A549 (cell line): ENCODE results near the gene PRPF40A. TPM values are rescaled to one million over a fixed set of nuclear protein-coding genes. Genes with fewer than 3 reads are reported as not detected.
A peak's percentile ranks its signal among the peaks of the same experiment; 100 is the strongest.

Experiments used
- ATAC-seq, 2 experiments: fragments of 200-7000 bp in 1 of 2; fragments of >200 bp in 1 of 2; cut with Nextera tagmentation in 1 of 2; cut with Tn5 transposase in 1 of 2; 3 replicates each; pipeline versions ENCODE4 v1.8.0 to v1.9.1; 2018 to 2020; ENCODE audit warnings: mild to moderate bottlenecking in 1 of 2, moderate library complexity in 1 of 2
- CTCF ChIA-PET: fragments of 300-600 bp; sonication (Branson Sonifier 250); formaldehyde crosslinking; extraction: SDS; loops from one replicate; lab custom pipeline; 2021; ENCODE audit warnings: antibody characterized with exemption, inconsistent platforms; lab: Yijun Ruan, JAX
- POLR2A ChIA-PET: fragments of 350-600 bp; formaldehyde crosslinking; extraction: SDS; loops from one replicate; lab custom pipeline; 2021; ENCODE audit warnings: antibody characterized with exemption, inconsistent platforms; lab: Yijun Ruan, JAX
- DNase-seq, 2 experiments: peaks; one replicate each; pipeline versions ENCODE4 v3.0.0 to v3.0.0-alpha.2; 2011 to 2016; ENCODE audit warnings: low read depth in 1 of 2, low spot score in 1 of 2
- FAIRE-seq: peaks from 2 replicates; lab custom pipeline; 2011; peaks lifted over from hg19 to GRCh38; lab: Jason Lieb, UNC
- H3K27ac ChIP-seq, 2 experiments: fragments of >200 bp; sonication (Bioruptor Twin); formaldehyde crosslinking; 3 replicates each; pipeline ENCODE4 v1.5.1; 2016 to 2017
- H3K4me1 ChIP-seq: fragments of >200 bp; sonication (Bioruptor Twin); formaldehyde crosslinking; 3 replicates; pipeline ENCODE4 v1.6.1; 2016
- H3K4me2 ChIP-seq: fragments of >200 bp; sonication (Bioruptor Twin); formaldehyde crosslinking; 3 replicates; pipeline ENCODE4 v1.6.1; 2016
- H3K4me3 ChIP-seq: fragments of >200 bp; sonication (Bioruptor Twin); formaldehyde crosslinking; 3 replicates; pipeline ENCODE4 v1.5.1; 2016
- H3K9me3 ChIP-seq: fragments of >200 bp; sonication (Bioruptor Twin); formaldehyde crosslinking; 3 replicates; pipeline ENCODE4 v1.6.1; 2016
- ATOH8 ChIP-seq: fragments of 250-450 bp; sonication (Bioruptor Pico); IDR thresholded peaks from 2 replicates; pipeline ENCODE4 v1.5.0; 2020; ENCODE audit warnings: low read depth, mild to moderate bottlenecking, moderate library complexity
- CBX2 ChIP-seq: fragments of 200-600 bp; sonication (generic); IDR thresholded peaks from 2 replicates; pipeline ENCODE4 v1.6.1; 2016; ENCODE audit warnings: low read depth, mild to moderate bottlenecking, borderline replicate concordance
- CBX8 ChIP-seq: fragments of 200-600 bp; sonication (generic); IDR thresholded peaks from 2 replicates; pipeline ENCODE4 v1.6.1; 2016
- EHMT2 ChIP-seq: fragments of 200-600 bp; sonication (generic); IDR thresholded peaks from 2 replicates; pipeline ENCODE4 v1.6.1; 2016; ENCODE audit warnings: antibody characterized with exemption, low read depth, mild to moderate bottlenecking, moderate library complexity
- ESRRA ChIP-seq: fragments of 150-350 bp; IDR thresholded peaks from 2 replicates; pipeline ENCODE4 v1.6.1; 2014; ENCODE audit warnings: mild to moderate bottlenecking, low read length, borderline replicate concordance
- FOSL2 ChIP-seq, 2 experiments: fragments of 450-650 bp in 1 of 2; fragments of >200 bp in 1 of 2; sonication (Bioruptor Twin) in 1 of 2; formaldehyde crosslinking; IDR thresholded peaks; 2 replicates each; pipeline versions ENCODE4 v1.5.0 to v1.6.1; 2016 to 2020; ENCODE audit warnings: mild to moderate bottlenecking in 1 of 2, moderate library complexity in 1 of 2
- HDAC2 ChIP-seq: fragments of 200-600 bp; sonication (generic); IDR thresholded peaks from 2 replicates; pipeline ENCODE4 v1.6.1; 2016
- HEYL ChIP-seq: fragments of 250-450 bp; sonication (Bioruptor Pico); IDR thresholded peaks from 2 replicates; pipeline ENCODE4 v1.8.0; 2021; ENCODE audit warnings: mild to moderate bottlenecking, moderate library complexity
- HOXA7 ChIP-seq: fragments of 250-450 bp; sonication (Bioruptor Pico); IDR thresholded peaks from 2 replicates; pipeline ENCODE4 v1.5.0; 2020; ENCODE audit warnings: mild to moderate bottlenecking, moderate library complexity
- HOXB13 ChIP-seq: fragments of 250-450 bp; sonication (Bioruptor Pico); IDR thresholded peaks from 2 replicates; pipeline ENCODE4 v1.5.0; 2020; ENCODE audit warnings: low read depth, mild to moderate bottlenecking, moderate library complexity
- MAFK ChIP-seq: fragments of 450-650 bp; IDR thresholded peaks from 2 replicates; pipeline ENCODE4 v1.6.1; 2014; ENCODE audit not compliant: partially characterized antibody
- MAX ChIP-seq: IDR thresholded peaks from 2 replicates; pipeline ENCODE4 v1.6.1; 2012
- MAZ ChIP-seq: fragments of 150-350 bp; IDR thresholded peaks from 2 replicates; pipeline ENCODE4 v1.6.1; 2014; ENCODE audit warnings: antibody characterized with exemption, low read depth, low read length, borderline replicate concordance
- MYC ChIP-seq: IDR thresholded peaks from 2 replicates; pipeline ENCODE4 v1.6.1; 2012; ENCODE audit warnings: mild to moderate bottlenecking, inconsistent platforms, low read length, improper control_type of control experiment, borderline replicate concordance
- NFE2L2 ChIP-seq: fragments of 150-350 bp; conservative IDR thresholded peaks from 2 replicates; pipeline ENCODE4 v1.6.1; 2014; ENCODE audit warnings: low read length
- NR3C1 ChIP-seq: fragments of >200 bp; sonication (Bioruptor Twin); formaldehyde crosslinking; IDR thresholded peaks from 3 replicates; pipeline ENCODE4 v1.6.1; 2017
- PBX3 ChIP-seq: IDR thresholded peaks from 2 replicates; pipeline ENCODE4 v1.6.1; 2012
- POLR2AphosphoS2 ChIP-seq: conservative IDR thresholded peaks from 2 replicates; pipeline ENCODE4 v1.6.1; 2012; ENCODE audit warnings: low read length, improper control_type of control experiment, inconsistent platforms
- RAD21 ChIP-seq, 2 experiments: fragments of >200 bp in 1 of 2; sonication (Bioruptor Twin) in 1 of 2; formaldehyde crosslinking in 1 of 2; IDR thresholded peaks in 1 of 2; conservative IDR thresholded peaks in 1 of 2; 2 replicates in 1 of 2; 3 replicates in 1 of 2; pipeline ENCODE4 v1.6.1; 2012 to 2018; ENCODE audit warnings: inconsistent platforms in 1 of 2
- RCOR1 ChIP-seq: fragments of 150-350 bp; IDR thresholded peaks from 2 replicates; pipeline ENCODE4 v1.6.1; 2014; ENCODE audit warnings: antibody characterized with exemption, low read length, low read depth
- RFX5 ChIP-seq: fragments of 450-650 bp; IDR thresholded peaks from 2 replicates; pipeline ENCODE4 v1.7.1; 2014; ENCODE audit warnings: antibody characterized with exemption, mild to moderate bottlenecking, moderate library complexity
- SREBF2 ChIP-seq: fragments of 450-650 bp; IDR thresholded peaks from 2 replicates; pipeline ENCODE4 v1.6.1; 2014; ENCODE audit warnings: mild to moderate bottlenecking, moderate library complexity
- TP53 ChIP-seq: fragments of 250-450 bp; sonication (Bioruptor Pico); IDR thresholded peaks from 2 replicates; pipeline ENCODE4 v1.5.0; 2021; ENCODE audit warnings: mild to moderate bottlenecking, moderate library complexity
- USF2 ChIP-seq: fragments of 450-650 bp; IDR thresholded peaks from 2 replicates; pipeline ENCODE4 v1.6.1; 2014; ENCODE audit warnings: antibody characterized with exemption
- ZC3H11A ChIP-seq: fragments of 450-650 bp; IDR thresholded peaks from 2 replicates; pipeline ENCODE4 v1.6.1; 2014; ENCODE audit warnings: antibody characterized with exemption, mild to moderate bottlenecking
- ZFP36 ChIP-seq: fragments of 450-650 bp; IDR thresholded peaks from 2 replicates; pipeline ENCODE4 v1.6.1; 2014; ENCODE audit warnings: borderline replicate concordance; ENCODE audit not compliant: partially characterized antibody
- ZNF302 ChIP-seq: fragments of 250-450 bp; sonication (Bioruptor Pico); IDR thresholded peaks from 2 replicates; pipeline ENCODE4 v1.9.0; 2021; ENCODE audit warnings: inconsistent platforms, mild to moderate bottlenecking, moderate library complexity
- ZSCAN20 ChIP-seq: fragments of 250-450 bp; sonication (Bioruptor Pico); IDR thresholded peaks from 2 replicates; pipeline ENCODE4 v1.8.0; 2022; ENCODE audit warnings: mild to moderate bottlenecking, moderate library complexity
- WGBS: methylation state at CpG from one replicate; pipeline ENCODE4 v1.1.6; 2017; ENCODE audit errors: missing lambda C conversion rate; 5-methylcytosine and 5-hydroxymethylcytosine counted together
- polyA plus RNA-seq, 4 experiments: library from polyadenylated mRNA; depleted of rRNA in 3 of 4; stranded (reverse); fragments of >200 nt; fragmentation: RNase III in 1 of 4; extraction: RNeasy Plus Mini Kit Qiagen cat#74134 plus additional on column Dnase treatment in 1 of 4; gene quantifications; 2 replicates in 3 of 4; 3 replicates in 1 of 4; pipeline ENCODE4 v1.2.3, GENCODE V29; 2011 to 2017
- TF ChIP-seq, protein P1 (sequence below): IDR thresholded peaks from 2 replicates; pipeline ENCODE4 v1.6.1; 2012; ENCODE audit warnings: low read depth, borderline replicate concordance

The PRPF40A gene
- polyA plus RNA-seq, 2 of the 4 experiments (the other 2 are of a cell fraction), result 75.1 to 186 TPM

DNA sequence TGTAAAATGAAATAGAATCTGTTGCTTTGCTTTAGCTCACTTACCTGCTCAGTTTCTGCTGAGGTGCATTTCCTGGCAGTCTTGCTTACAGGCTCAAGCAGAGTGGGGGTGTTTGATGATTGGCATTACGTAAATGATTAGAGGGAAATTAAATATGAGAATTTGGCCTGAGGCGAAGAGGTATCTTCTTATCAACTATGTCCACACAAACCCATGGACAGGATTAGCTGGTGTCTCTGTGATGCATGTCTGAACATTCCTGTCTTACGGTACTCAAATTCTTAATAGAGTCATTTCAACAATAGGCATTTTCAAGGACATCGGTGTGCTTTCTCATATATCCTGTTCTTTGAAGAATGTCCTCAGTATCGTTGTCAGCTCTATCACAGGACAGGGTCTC, 102.1 kb downstream of the PRPF40A start:
- Histone ChIP-seq H3K4me2 (no peak overlapping the region), H3K4me1 (peaks cover 7% of the 10 kb centered on the region; the same call in 2 of the 3 replicates), H3K27ac (no peak overlapping the region), H3K9me3 (no peaks in the 10 kb centered on the region), H3K4me3 (no peak overlapping the region)
- WGBS, result 90% methylated on average over 5 of the region's 5 CpGs
- ChIA-PET CTCF (interaction anchor here (0.8 to 3.1 kb wide), 5 partner anchors 13 to 439 kb away, joined by 3 to 12 read pairs (median 5); partner anchors contain the start of gene STAM2), POLR2A (no interaction called here)
- no peak for DNase-seq
- FAIRE-seq, result no peak
- ATAC-seq, result no peak
- TF ChIP-seq MYC, result no peak
- no peak for TF ChIP-seq ZSCAN20 (CRISPR knock-in tag)
- TF ChIP-seq HDAC2, result no peak
- no peak for TF ChIP-seq FOSL2 (IDR thresholded peaks at IDR 0.05)
- TF ChIP-seq FOSL2 (CRISPR knock-in tag; IDR thresholded peaks at IDR 0.05), result no peak
- TF ChIP-seq MAX, result no peak
- TF ChIP-seq ZNF302 (CRISPR knock-in tag), result no peak
- TF ChIP-seq RCOR1, result no peak
- no peak for TF ChIP-seq ATOH8 (CRISPR knock-in tag)
- TF ChIP-seq CBX8, result no peak

DNA sequence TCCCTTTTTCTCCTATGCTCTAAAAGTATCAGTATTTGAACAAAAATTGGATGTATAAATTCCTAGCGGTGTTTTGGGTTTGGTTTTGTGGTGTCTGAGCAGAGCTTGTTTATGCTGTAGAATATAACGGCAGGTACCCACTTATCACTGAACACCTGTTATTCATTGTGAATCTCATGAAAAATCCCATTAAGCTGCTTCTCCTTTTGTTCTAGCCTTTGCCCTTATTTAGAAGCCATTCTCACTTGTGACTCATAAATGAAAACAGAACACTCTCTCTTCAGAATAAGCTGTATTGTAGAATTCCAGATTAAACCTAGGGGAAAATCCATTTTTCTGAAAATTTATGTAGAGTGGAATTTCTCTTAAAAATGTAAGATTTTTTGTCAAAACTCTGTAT, 104.0 kb downstream of the PRPF40A start:
- ATAC-seq, result no peak
- no peak for TF ChIP-seq EHMT2
- TF ChIP-seq ZFP36, result no peak
- no peak for TF ChIP-seq NFE2L2
- no peak for TF ChIP-seq HOXA7 (CRISPR knock-in tag)
- TF ChIP-seq HEYL (CRISPR knock-in tag), result no peak
- no peak for TF ChIP-seq SREBF2
- FAIRE-seq, result no peak
- 93% methylated on average over 2 of the region's 2 CpGs for WGBS
- H3K4me1 ChIP-seq, result peaks cover 7% of the 10 kb centered on the region; the same call in 2 of the 3 replicates
- no peak overlapping the region for H3K4me2 ChIP-seq
- ChIA-PET POLR2A (no interaction called here), CTCF (interaction anchor here (1.2 to 2.3 kb wide), 2 partner anchors 22 to 437 kb away, joined by 3 to 10 read pairs; partner anchors contain the start of gene STAM2)
- no peaks in the 10 kb centered on the region for H3K9me3 ChIP-seq
- DNase-seq, result no peak
- no peak overlapping the region for H3K27ac ChIP-seq
- no peak overlapping the region for H3K4me3 ChIP-seq

DNA sequence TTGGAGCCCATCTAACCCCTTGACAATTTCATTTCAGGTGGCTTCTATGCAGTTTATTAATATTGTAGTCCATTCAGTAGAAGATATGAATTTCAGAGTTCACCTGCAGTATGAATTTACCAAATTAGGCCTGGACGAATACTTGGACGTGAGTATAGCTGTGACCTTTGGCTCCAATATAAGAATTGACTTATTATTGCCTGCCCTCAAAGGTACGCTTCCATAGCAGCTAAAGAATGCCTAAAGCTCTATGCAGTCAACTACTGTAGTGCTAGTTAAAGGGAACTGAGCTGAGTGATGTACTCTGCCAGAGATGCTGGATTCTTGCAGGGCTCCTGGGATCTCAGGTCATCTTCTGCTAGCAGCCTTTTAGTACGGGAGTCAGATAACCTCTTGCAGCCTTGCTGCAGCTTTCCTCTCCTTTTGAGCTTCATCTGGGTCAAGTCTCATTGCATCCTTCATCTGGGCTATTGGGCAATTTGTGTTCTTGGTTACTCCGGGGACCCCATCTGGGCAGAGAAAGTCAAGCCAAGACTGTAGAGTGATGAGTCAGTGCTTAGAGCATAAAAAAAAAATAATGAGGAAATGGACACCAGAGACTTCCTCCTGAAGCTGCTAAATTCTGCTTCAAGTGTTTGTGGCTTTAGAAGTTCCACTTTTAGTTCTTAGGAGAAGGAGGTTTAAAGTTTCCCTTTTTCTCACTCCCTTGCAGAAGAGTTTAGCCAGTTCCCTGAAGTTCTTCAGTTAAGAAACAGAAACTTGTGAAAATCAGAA, 105.6 kb downstream of the PRPF40A start:
- FAIRE-seq (no peak), ATAC-seq (peak in 1 of 2 experiments; percentile 54; a peak in 3 of 6 replicates), DNase-seq (peak in 1 of 2 experiments; percentile 9)
- Histone ChIP-seq H3K4me1 (peaks cover 7% of the 10 kb centered on the region; the same call in 2 of the 3 replicates), H3K4me2 (no peak overlapping the region), H3K4me3 (no peak overlapping the region), H3K9me3 (no peaks in the 10 kb centered on the region), H3K27ac (0 out of 6 replicates have a peak overlapping the region, but pooled peaks of 1 of the 2 experiments have one; percentile 28)
- ChIA-PET POLR2A (no interaction called here), CTCF (interaction anchor here (0.6 to 1.4 kb wide), 3 partner anchors 16 to 436 kb away, joined by 3 to 5 read pairs (median 3); partner anchors contain the start of gene STAM2)
- 81% methylated on average over 5 of the region's 5 CpGs for WGBS
- TF ChIP-seq FOSL2 (IDR thresholded peaks at IDR 0.05), result no peak
- no peak for TF ChIP-seq FOSL2 (CRISPR knock-in tag; IDR thresholded peaks at IDR 0.05)
- TF ChIP-seq, protein P1, sequence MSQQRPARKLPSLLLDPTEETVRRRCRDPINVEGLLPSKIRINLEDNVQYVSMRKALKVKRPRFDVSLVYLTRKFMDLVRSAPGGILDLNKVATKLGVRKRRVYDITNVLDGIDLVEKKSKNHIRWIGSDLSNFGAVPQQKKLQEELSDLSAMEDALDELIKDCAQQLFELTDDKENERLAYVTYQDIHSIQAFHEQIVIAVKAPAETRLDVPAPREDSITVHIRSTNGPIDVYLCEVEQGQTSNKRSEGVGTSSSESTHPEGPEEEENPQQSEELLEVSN, result no peak
- TF ChIP-seq RFX5, result no peak
- no peak for TF ChIP-seq TP53
- TF ChIP-seq MAFK, result no peak
- TF ChIP-seq PBX3, result no peak
- TF ChIP-seq NR3C1, result no peak
- TF ChIP-seq ESRRA, result no peak
- TF ChIP-seq ZC3H11A, result no peak
- no peak for TF ChIP-seq POLR2AphosphoS2
- TF ChIP-seq CBX2, result no peak
- TF ChIP-seq RAD21 (conservative IDR thresholded peaks at IDR 0.05 in 1 of 2, IDR thresholded peaks at IDR 0.05 in 1 of 2), result no peak
- TF ChIP-seq HOXB13 (CRISPR knock-in tag), result no peak
- no peak for TF ChIP-seq MAZ
- TF ChIP-seq ZNF302 (CRISPR knock-in tag), result no peak
- TF ChIP-seq USF2, result no peak
